H1 (cell line): Measurements from ENCODE around the gene MYH11. TPM values are rescaled to one million over a fixed set of nuclear protein-coding genes. Genes with fewer than 3 reads are reported as not detected.

ENCODE experiments used
- BCL11A ChIP-seq, 2 experiments: IDR thresholded peaks; one replicate each; pipeline ENCODE4 v1.6.1; 2011; ENCODE audit warnings: low read depth in 2 of 2, low read length in 2 of 2, mild to moderate bottlenecking in 2 of 2
- YY1 ChIP-seq: IDR thresholded peaks from 2 replicates; pipeline ENCODE4 v1.6.1; 2011; ENCODE audit warnings: low read depth, mild to moderate bottlenecking, low read length
- polyA plus RNA-seq, 7 experiments: library from polyadenylated mRNA; depleted of rRNA in 3 of 7; stranded (reverse) in 5 of 7; unstranded in 2 of 7; fragments of >200 nt in 5 of 7; fragments of 200-250 nt in 2 of 7; gene quantifications; 1 replicate in 5 of 7; 2 replicates in 1 of 7; 4 replicates in 1 of 7; pipeline versions ENCODE4 v1.2.1 to v1.2.3, GENCODE V29; 2011 to 2013; ENCODE audit warnings: missing spikeins in 2 of 7, mixed read lengths in 2 of 7
- total RNA-seq: library from RNA; stranded (reverse); fragmentation: NEBNext Ultra II Directional; extraction: Animal tissue kit (Norgen Biotek cat#: 25700); gene quantifications from 2 replicates; pipeline ENCODE4 v1.2.1, GENCODE V29; 2021
- TF ChIP-seq, protein P1 (sequence below), 3 experiments: IDR thresholded peaks; 1 replicate in 2 of 3; 2 replicates in 1 of 3; pipeline versions ENCODE4 v1.5.1 to v1.6.1; 2011; ENCODE audit warnings: low read length in 3 of 3, mild to moderate bottlenecking in 3 of 3, inconsistent platforms in 2 of 3, low read depth in 1 of 3, moderate library complexity in 1 of 3; ENCODE audit not compliant: insufficient read depth in 1 of 3; ENCODE audit errors: control extremely low read depth in 1 of 3

The MYH11 gene
- total and polyA plus RNA-seq, 2 of the 8 experiments (the other 6 are each of a cell fraction or from before 2014, with no cell fraction given), result 0.11 to 0.78 TPM

DNA sequence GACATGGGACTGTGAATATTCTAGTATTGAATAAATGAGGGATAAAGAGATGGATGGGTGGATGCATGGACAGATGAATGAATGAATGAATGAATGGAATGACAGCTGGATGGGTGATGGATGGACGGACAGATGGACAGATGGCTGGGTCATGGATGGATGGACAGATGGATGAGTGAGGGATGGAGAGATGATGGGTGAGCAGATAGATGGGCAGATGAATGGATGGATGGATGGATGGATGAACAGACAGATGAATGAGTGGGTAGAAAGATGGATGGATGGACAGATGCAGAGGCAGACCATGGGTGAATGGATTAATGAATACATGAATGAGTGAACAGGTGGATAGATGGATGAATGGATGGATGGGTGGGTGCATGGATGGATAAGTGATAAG is 96.7 kb downstream of the MYH11 start (continued):
- TF ChIP-seq BCL11A (IDR thresholded peaks at IDR 0.05; ENCODE audit: low read depth in 2 of 2, low read length in 2 of 2), result no peak
- TF ChIP-seq, protein P1, sequence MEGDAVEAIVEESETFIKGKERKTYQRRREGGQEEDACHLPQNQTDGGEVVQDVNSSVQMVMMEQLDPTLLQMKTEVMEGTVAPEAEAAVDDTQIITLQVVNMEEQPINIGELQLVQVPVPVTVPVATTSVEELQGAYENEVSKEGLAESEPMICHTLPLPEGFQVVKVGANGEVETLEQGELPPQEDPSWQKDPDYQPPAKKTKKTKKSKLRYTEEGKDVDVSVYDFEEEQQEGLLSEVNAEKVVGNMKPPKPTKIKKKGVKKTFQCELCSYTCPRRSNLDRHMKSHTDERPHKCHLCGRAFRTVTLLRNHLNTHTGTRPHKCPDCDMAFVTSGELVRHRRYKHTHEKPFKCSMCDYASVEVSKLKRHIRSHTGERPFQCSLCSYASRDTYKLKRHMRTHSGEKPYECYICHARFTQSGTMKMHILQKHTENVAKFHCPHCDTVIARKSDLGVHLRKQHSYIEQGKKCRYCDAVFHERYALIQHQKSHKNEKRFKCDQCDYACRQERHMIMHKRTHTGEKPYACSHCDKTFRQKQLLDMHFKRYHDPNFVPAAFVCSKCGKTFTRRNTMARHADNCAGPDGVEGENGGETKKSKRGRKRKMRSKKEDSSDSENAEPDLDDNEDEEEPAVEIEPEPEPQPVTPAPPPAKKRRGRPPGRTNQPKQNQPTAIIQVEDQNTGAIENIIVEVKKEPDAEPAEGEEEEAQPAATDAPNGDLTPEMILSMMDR (IDR thresholded peaks at IDR 0.05; ENCODE audit: control extremely low read depth in 1 of 3, insufficient read depth in 1 of 3, low read depth in 1 of 3, low read length in 3 of 3), result no peak
- no peak for TF ChIP-seq YY1
